ENCODE data around the gene YBX2.

Gene YBX2

GRCh38 chr17:7317161-7317803 is 22.8 kb upstream of the YBX2 start:
- TF ChIP-seq ZC3H10 (CRISPR knock-in tag; IDR thresholded peaks at IDR 0.05) (no peak), CSRNP3 (CRISPR knock-in tag; IDR thresholded peaks at IDR 0.05) (no peak), CSDC2 (CRISPR knock-in tag; IDR thresholded peaks at IDR 0.05) (no peak), PPARA (CRISPR knock-in tag; IDR thresholded peaks at IDR 0.05; ENCODE audit: borderline replicate concordance) (no peak), TOX (CRISPR knock-in tag; IDR thresholded peaks at IDR 0.05; ENCODE audit: borderline replicate concordance) (no peak), ZNF70 (CRISPR knock-in tag; IDR thresholded peaks at IDR 0.05) (no peak), CREB5 (CRISPR knock-in tag; IDR thresholded peaks at IDR 0.05; ENCODE audit: low read depth) (no peak), ZFP3 (CRISPR knock-in tag; IDR thresholded peaks at IDR 0.05) (no peak), TCF4 (CRISPR knock-in tag; IDR thresholded peaks at IDR 0.05; ENCODE audit: borderline replicate concordance) (no peak)
- TF ChIP-seq, protein P1, sequence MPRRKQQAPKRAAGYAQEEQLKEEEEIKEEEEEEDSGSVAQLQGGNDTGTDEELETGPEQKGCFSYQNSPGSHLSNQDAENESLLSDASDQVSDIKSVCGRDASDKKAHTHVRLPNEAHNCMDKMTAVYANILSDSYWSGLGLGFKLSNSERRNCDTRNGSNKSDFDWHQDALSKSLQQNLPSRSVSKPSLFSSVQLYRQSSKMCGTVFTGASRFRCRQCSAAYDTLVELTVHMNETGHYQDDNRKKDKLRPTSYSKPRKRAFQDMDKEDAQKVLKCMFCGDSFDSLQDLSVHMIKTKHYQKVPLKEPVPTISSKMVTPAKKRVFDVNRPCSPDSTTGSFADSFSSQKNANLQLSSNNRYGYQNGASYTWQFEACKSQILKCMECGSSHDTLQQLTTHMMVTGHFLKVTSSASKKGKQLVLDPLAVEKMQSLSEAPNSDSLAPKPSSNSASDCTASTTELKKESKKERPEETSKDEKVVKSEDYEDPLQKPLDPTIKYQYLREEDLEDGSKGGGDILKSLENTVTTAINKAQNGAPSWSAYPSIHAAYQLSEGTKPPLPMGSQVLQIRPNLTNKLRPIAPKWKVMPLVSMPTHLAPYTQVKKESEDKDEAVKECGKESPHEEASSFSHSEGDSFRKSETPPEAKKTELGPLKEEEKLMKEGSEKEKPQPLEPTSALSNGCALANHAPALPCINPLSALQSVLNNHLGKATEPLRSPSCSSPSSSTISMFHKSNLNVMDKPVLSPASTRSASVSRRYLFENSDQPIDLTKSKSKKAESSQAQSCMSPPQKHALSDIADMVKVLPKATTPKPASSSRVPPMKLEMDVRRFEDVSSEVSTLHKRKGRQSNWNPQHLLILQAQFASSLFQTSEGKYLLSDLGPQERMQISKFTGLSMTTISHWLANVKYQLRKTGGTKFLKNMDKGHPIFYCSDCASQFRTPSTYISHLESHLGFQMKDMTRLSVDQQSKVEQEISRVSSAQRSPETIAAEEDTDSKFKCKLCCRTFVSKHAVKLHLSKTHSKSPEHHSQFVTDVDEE (CRISPR knock-in tag; IDR thresholded peaks at IDR 0.05) = no peak
- ATAC-seq = no peak

GRCh38 chr17:7315570-7316235 is 21.3 kb upstream of the YBX2 start:
- peak; percentile 32 for ATAC-seq
- TF ChIP-seq, protein P1 (CRISPR knock-in tag; IDR thresholded peaks at IDR 0.05) = no peak
- TF ChIP-seq TOX (CRISPR knock-in tag; IDR thresholded peaks at IDR 0.05; ENCODE audit: borderline replicate concordance) = no peak
- TF ChIP-seq BACH2 (CRISPR knock-in tag; IDR thresholded peaks at IDR 0.05; ENCODE audit: borderline replicate concordance) = no peak
- TF ChIP-seq, protein P2, sequence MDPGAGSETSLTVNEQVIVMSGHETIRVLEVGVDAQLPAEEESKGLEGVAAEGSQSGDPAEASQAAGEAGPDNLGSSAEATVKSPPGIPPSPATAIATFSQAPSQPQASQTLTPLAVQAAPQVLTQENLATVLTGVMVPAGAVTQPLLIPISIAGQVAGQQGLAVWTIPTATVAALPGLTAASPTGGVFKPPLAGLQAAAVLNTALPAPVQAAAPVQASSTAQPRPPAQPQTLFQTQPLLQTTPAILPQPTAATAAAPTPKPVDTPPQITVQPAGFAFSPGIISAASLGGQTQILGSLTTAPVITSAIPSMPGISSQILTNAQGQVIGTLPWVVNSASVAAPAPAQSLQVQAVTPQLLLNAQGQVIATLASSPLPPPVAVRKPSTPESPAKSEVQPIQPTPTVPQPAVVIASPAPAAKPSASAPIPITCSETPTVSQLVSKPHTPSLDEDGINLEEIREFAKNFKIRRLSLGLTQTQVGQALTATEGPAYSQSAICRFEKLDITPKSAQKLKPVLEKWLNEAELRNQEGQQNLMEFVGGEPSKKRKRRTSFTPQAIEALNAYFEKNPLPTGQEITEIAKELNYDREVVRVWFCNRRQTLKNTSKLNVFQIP (CRISPR knock-in tag; IDR thresholded peaks at IDR 0.05; ENCODE audit: borderline replicate concordance, low read depth) = no peak
- no peak for TF ChIP-seq ZNF565 (CRISPR knock-in tag; conservative IDR thresholded peaks at IDR 0.05; ENCODE audit: low read depth)
- no peak for TF ChIP-seq ZC3H10 (CRISPR knock-in tag; IDR thresholded peaks at IDR 0.05)
- no peak for TF ChIP-seq CSRNP3 (CRISPR knock-in tag; IDR thresholded peaks at IDR 0.05)
- TF ChIP-seq RARB (CRISPR knock-in tag; IDR thresholded peaks at IDR 0.05) = no peak
- no peak for TF ChIP-seq SNAI2 (CRISPR knock-in tag; IDR thresholded peaks at IDR 0.05)
- no peak for TF ChIP-seq ESRRG (CRISPR knock-in tag; IDR thresholded peaks at IDR 0.05)
- no peak for TF ChIP-seq ZFP30 (CRISPR knock-in tag; IDR thresholded peaks at IDR 0.05)

Data from SK-N-SH treated with all-trans-retinoic acid at 6 μM for 48 hours (cell line).